GM19099 (cell line): Measurements from ENCODE around the gene SLC5A10.

Source experiments
- POLR2A ChIP-seq: IDR thresholded peaks from 3 replicates; pipeline ENCODE4 v1.6.1; 2011; ENCODE audit warnings: low read depth; ENCODE audit not compliant: insufficient read length; ENCODE audit errors: extremely low read depth

The SLC5A10 gene

GRCh38 chr17:18967916-18968315 lies 16.0 kb downstream of the SLC5A10 start:
- no peak for TF ChIP-seq POLR2A

DNA sequence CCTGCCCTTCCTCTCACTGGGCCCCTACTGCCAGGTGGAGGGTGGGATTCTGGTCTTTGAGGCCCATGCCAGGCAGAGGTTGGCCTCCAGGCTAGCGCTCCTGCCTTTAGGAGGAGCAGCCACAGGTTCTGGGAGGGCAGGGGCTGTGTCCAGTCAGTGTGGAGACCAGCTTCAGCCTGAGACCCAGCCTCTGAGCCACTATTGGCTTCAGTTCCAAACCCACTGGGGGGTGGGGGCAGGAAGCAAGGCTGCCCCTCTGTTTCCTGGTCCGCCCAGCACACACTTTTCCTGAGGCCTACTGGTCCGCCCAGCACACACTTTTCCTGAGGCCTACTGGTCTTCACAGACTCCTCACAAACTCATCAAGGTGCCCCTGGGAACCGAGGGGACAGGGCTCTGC lies 16.4 kb downstream of the SLC5A10 start:
- no peak for TF ChIP-seq POLR2A

- no peak for TF ChIP-seq POLR2A
Observed at GRCh38 chr17:18968945-18969887, 17.3 kb downstream of the SLC5A10 start.

DNA sequence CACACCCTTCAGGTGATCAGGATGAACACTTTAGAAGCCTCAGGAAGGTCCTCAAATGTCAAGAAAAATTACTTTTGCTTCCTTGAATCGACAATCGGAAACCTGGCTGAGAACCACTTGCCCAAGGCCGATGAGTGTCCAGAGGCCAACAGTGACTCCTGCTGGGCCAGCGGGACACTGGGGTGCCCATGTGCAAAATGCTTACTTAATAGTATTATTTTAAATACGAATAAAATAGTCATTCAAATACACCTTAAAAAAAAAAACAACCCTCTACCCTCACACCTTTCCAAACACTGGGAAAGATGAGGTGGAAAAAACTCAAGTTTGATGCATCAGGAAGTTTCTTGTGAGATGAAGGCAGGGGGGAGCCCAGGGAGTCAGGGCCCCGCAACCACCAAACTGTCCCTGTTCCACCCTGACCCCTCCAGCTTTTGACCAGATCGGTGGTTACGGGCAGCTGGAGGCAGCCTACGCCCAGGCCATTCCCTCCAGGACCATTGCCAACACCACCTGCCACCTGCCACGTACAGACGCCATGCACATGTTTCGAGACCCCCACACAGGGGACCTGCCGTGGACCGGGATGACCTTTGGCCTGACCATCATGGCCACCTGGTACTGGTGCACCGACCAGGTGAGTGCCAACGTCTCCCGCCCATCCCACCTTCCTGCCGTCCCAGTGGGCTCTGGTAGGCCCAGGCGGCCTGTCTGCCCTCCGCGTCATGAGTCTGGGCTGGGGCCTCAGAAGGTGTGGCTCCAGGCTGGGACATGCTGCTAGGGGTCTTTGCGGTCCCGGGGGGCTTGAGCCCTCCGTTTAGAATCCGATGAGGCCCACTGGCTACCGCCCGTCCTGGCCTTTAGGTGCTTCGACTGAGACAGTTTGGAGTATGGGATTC lies 18.9 kb downstream of the SLC5A10 start:
- no peak for TF ChIP-seq POLR2A

- TF ChIP-seq POLR2A: no peak
Observed at GRCh38 chr17:18971801-18972200, 19.8 kb downstream of the SLC5A10 start.

GRCh38 chr17:18974407-18975149 lies 22.6 kb downstream of the SLC5A10 start:
- no peak for TF ChIP-seq POLR2A

DNA sequence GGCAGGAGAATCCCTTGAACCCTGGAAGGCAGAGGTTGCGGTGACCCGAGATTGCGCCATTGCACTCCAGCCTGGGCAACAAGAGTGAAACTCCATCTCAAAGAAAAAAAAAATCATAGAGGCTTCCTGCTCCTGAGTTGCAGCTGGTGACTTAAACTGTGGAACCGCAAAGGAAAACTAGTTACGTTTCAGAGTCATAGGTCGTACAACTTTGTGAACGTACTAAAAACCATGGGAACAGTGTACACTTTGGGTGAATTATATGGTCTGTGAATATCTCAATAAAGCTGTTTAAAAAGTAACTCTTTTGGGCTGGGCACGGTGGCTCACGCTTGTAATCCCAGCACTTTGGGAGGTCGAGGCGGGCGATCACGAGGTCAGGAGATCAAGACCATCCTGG lies 23.6 kb downstream of the SLC5A10 start:
- TF ChIP-seq POLR2A: no peak

DNA sequence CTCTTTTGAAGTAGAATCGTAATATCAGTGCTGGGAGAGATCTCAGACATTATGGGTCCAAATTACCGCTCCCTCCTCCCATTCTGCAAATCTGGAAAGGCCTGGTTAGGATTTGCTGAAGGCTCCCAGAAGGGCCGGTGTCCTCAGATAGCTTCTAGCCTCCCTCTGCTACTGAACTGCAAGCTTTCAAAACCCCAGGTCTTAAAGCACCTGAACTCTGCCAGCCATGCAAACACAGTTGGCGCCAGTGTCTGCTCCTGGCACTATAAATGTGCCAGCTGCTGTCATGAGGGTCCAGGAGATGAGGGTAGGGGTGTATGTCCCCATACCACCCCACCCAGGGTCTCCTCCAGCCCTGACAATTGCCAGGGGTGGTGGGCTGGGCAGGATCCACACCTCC lies 24.2 kb downstream of the SLC5A10 start:
- TF ChIP-seq POLR2A: no peak

DNA sequence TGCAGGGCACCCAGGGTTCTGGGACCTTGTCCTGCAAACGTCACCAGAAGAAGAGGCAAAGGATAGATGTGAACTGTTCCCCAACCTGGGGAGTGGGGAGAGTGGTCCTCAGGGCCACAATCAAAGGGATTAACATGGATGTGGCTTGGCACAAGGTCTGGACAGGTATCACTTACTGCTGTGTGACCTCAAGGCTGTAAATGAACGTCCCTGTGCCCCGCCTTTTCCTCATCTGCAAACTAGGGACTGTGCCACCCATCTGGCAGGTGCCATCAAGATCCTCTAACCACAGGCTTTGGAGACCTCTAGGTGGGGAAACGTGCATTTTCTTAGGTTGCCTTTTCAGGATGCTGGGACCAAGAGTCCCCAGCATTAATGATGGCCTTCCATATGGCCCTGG lies 25.1 kb downstream of the SLC5A10 start:
- no peak for TF ChIP-seq POLR2A

DNA sequence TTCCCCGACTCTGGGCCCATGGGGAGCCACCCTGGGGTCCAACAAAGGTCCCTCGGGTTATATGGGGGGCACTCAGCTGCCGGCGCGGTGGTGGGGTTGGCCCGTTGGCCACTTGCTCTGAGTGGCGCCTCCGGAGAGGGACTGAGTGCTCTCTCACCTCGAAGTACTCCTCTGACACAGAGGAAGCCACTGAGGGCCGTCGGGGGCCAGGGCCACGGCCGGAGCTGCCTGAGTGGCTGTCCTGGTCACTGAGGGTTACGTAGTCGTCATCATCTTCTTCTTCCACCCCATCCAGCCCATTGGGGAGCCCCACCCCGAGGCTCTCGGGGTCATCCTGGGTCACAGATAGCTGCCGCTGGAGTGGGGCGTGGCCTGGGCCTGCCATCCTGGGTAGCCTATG lies 25.7 kb downstream of the SLC5A10 start:
- TF ChIP-seq POLR2A: no peak

DNA sequence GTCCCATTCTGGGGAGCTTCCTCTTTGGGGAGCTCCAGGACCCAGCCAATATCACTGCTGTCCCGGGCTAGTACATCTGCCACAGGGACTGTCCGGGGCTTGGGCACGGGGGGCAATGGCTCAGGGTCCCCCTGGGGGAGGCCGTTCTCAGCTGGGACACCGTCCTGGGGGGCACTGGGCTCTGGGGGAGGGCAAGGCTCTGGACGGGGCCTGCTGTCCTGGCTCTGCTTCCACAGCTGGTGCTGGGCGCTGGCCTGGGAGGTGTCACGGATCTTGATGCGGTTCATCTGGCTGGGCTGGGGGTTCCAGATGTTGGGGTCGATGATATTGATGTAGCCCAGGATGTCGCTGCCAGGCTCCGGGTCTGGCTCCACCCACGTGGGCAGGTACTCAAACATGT lies 26.1 kb downstream of the SLC5A10 start:
- TF ChIP-seq POLR2A: no peak

DNA sequence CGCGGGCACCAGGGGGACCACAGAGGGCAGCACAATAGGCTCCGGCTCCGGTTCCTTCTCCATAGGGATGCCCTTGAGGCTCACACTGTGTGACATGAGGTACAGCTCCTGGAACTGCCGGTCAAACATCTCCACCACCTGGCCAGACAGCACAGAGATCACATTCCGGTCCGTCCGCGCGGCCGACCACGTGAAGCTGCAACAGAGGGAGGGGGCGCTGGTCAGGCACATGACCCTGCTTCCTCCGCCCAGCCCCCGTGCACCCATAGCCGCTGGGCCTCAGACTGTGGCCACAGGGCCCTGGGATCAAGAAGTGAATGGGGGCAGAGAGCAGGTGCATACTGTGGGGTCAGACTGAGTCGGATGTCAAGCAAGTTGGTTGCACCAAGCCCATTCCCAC lies 26.7 kb downstream of the SLC5A10 start:
- TF ChIP-seq POLR2A: no peak

DNA sequence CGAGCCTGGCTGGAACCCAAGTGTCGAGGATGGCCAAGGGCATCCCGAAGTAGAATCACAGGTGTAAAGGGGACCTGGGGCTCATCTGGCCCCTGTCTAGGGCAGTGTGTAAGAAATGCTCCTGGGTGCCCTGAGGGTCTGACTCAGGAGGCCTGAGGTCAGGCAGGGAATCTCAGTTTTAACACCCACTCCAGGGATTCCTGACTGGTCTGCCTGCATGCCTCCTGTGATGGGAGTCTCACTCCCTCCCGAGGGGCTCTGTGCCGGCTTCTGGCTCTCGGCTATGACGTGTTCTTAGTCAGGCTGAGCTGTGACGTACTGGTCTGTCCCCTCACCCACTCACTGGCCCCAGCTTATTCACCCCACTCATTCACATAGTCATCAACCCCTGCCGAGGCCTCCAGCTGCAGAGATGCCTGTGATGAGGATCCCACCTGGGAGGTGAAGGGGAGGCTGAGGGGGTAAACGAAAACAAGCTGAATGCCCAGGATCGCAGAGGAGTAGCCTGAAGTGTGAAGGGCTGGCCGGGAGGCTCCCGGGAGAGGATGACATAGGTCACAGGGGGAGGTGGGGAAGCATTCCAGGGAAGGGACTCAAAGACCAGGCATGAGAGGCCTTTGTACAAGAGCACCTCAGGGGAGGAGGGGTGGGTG lies 28.8 kb downstream of the SLC5A10 start:
- no peak for TF ChIP-seq POLR2A

- TF ChIP-seq POLR2A: no peak
Observed at GRCh38 chr17:18981335-18981641, 29.3 kb downstream of the SLC5A10 start.
